ENCODE results near the gene GRK1.
"Not testable (repeated sequence)": the region's sequence is repeated elsewhere in the genome, so short reads cannot be mapped to it uniquely, and the experiment has no call there.

The GRK1 gene

DNA sequence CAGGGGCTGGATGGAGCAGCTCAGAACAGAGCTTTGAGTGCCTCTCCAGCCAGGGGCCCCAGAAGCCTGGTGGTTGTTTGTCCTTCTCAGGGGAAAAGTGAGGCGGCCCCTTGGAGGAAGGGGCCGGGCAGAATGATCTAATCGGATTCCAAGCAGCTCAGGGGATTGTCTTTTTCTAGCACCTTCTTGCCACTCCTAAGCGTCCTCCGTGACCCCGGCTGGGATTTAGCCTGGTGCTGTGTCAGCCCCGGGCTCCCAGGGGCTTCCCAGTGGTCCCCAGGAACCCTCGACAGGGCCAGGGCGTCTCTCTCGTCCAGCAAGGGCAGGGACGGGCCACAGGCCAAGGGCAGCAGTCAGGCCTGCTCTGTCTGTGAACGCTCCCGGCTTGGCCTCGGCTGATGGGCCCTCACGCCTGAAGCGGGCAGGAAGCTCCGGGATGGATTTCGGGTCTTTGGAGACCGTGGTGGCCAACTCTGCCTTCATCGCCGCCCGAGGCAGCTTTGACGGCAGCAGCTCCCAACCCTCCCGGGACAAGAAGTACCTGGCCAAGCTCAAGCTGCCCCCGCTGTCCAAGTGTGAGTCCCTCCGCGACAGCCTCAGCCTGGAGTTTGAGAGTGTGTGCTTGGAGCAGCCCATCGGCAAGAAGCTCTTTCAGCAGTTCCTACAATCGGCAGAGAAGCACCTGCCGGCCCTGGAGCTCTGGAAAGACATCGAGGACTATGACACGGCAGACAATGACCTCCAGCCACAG, at the start of gene GRK1:
Gene GRK1 (plus strand): TSS at position 269 of the 751 bp plus-strand sequence. CDS start 168 bp downstream, at position 437.
- no peak for DNase-seq

DNA sequence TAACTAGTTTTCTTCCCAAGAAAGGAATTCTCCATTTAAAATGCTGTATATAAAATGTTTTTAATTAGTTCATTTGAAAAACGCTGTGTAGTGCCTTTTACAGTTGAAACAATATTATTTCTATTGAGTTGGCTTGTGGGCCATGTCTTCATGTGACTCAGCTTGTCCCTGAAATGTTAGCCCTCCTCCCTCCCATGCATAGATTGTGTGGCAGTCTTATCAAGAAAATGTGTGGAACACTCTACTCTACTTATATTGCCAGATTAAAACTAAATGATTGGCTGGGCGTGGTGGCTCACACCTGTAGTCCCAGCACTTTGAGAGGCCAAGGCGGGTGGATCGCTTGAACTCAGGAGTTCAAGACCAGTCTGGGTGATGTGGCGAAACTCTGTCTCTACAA, 49.1 kb upstream of the GRK1 start:
- DNase-seq: no peak

GRCh38 chr13:113618455-113618854, 48.6 kb upstream of the GRK1 start:
- DNase-seq: no peak

DNA sequence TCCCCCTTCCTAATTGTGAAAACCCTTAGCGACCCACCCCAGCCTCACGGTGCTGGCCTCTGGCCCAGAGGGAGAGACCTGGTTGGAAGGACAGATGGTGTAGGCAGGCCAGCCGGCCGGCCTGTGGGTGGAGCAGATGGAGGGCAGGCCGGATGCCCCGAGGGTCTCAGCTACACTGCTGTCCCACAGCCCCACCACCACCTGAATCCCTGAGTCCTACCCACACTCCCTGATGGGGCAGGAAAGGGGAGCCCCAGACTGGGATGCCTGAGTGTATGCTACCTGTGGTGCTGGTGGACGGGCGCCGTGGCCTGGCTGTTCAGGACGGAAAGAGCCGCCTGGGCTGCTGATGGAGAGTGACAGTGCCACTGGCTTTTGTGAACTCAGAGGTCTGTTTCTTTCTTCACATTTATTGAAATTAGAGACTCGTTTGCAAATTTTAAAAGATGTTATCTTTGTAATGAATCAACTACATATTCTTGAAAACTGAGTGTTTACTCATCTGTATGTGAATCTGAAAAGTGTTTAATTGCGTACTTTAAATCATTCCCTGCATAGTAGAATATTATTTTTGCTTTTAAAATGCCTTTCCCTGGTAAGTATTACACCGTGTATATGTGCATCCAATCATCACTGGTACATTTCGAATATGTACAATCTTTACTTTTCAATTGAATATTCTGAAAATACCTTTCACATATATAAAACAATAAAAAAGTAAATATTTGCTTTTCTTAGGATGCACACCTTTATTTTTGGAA, 46.8 kb upstream of the GRK1 start:
- DNase-seq: no peak

DNA sequence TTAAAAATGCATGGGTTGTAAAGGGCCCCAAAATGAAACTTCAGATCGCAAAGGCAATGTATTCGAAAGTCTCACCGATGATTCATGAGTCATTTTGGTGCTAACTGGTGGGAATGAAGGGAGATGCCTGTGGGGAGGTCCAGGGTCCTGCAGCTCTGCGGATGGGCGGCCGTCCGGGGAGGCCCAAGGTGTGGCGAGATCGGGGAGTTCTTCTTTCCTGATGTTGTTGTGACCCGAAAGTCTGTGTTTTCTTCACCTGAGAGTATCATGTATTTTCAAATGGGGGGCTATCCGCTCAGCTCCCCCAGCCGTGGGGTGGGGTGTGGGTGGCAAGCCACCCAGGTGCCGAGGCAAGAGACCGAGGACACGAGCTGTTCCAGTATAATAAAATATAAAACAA, 46.0 kb upstream of the GRK1 start:
- no peak for DNase-seq

DNA sequence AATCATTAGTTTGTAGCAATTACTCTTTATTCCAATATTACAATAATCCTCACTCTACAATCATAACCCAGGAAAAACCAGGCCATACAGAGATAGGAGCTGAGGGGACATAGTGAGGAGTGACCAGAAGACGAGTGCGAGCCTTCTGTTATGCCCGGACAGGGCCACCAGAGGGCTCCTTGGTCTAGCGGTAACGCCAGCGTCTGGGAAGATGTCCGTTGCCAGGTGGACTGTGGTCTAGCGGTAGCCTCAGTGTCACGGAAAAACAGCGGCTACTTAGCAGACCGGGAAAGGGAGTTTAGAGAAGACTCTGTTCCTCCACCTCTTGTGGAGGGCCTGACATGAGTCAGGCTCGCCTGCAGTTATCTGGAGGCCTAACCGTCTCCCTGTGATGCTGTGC, 45.5 kb upstream of the GRK1 start:
- DNase-seq: not testable (repeated sequence)

DNA sequence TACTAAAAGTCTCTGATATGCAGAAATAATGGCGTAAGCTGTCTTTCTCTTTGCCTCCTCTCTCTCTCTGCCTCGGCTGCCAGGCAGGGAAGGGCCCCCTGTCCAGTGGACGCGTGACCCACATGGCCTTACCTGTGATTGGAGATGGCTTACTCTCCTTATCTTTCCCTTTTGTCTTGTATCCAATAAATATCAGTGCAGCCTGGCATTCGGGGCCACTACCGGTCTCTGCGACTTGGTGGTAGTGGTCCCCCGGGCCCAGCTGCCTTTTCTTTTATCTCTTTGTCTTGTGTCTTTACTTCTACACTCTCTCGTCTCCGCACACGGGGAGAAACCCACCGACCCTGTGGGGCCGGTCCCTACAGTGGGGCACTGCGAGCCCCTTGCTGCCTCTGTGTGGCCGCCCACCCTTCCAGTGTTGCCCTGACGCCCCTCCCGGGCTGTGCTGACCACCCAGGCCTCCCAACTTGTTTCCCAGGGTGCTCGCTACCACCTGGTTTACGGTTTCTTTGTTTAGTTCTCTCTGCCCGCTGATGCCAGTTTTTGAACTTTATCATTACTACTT, 45.0 kb upstream of the GRK1 start:
- not testable (repeated sequence) for DNase-seq

- DNase-seq: no peak
Measured at GRCh38 chr13:113622791-113623490, 44.1 kb upstream of the GRK1 start.

- DNase-seq: no peak
Measured at GRCh38 chr13:113623491-113624234, 43.4 kb upstream of the GRK1 start.

- DNase-seq: no peak
Measured at GRCh38 chr13:113624235-113624587, 42.8 kb upstream of the GRK1 start.

- not testable (repeated sequence) for DNase-seq
Measured at GRCh38 chr13:113624640-113625304, 42.2 kb upstream of the GRK1 start.

DNA sequence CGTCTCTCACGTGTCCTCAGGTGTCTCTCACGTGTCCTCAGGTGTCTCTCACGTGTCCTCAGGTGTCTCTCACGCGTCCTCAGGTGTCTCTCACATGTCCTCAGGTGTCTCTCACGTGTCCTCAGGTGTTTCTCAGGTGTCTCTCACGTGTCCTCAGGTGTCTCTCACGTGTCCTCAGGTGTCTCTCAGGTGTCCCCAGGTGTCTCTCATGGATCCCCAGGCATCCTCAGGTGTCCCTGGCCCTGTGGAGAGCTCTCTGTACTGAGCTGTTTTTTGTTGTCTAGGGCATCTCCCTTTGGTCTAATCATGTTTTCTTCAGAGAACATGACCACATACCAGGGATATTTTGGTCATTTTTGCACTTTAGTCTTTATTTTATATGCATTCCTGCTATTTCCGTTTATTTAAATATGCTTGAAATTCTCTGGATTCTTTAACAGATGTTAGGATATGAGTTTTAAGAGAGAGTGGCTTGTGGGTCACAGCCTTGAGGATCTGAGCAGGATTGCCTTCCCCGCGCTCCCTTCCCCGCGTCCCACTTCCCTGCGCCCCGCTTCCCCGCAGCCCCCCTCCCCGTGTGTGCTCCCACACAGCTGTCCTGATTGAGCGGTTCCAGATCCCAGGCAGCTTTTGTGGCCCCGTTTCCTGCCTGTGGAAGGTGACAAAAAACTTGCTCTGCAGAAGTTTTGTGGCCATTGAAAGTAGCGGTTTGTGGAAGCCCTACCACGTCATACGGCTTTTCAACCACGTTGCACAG, 40.9 kb upstream of the GRK1 start:
- no peak for DNase-seq

GRCh38 chr13:113627136-113627535, 39.9 kb upstream of the GRK1 start:
- no peak for DNase-seq

- DNase-seq: no peak
Measured at GRCh38 chr13:113628291-113629270, 38.4 kb upstream of the GRK1 start.

DNA sequence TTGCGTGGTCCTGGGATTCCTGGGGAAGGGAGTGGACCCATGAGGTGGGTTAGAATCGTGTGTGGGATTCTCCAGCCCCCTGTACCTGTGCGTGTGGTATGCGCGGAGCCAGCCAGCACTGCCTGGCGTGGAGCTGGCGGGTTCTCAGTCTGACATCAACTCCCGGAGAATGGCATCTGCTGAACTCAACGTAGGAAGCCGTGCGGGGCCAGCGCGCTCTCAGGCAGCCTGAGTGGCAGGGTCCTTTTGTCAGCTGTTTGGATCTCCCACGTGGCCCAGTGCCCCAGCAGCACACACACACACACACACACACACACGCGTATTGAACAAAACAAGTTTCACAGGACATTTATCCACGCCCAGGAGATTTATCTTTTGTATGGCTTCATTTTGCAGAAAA, 37.2 kb upstream of the GRK1 start:
- DNase-seq: no peak

- DNase-seq: no peak
Measured at GRCh38 chr13:113630296-113630695, 36.7 kb upstream of the GRK1 start.

GRCh38 chr13:113630804-113631203, 36.2 kb upstream of the GRK1 start:
- no peak for DNase-seq

- DNase-seq: no peak
Measured at GRCh38 chr13:113631341-113632095, 35.5 kb upstream of the GRK1 start.
